ENCODE measurements around the gene MZT2A.
"Not testable (repeated sequence)": the region's sequence is repeated elsewhere in the genome, so short reads cannot be mapped to it uniquely, and the experiment has no call there.

MZT2A gene

DNA sequence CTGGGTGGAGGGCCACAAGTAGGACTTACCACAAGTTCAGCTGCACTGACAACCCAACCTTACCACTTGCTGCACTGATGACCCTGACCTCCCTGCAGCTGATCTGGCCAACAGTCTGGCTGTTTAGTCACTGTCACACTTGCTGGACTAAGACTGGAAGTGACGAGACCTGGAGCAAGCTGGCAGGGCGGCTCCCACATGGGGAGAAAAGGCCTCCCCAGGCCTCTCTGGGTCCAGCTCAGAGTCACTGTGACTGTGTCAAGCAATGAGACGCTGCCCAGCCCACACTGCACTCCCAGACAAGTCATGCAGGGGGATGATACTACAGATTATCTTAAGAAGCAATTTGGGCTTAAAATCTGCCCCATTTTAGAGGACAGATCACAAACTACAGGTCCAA, 21.3 kb downstream of the MZT2A start:
- H3K4me1 ChIP-seq (ENCODE audit: control extremely low read depth in 1 of 4, control insufficient read depth in 4 of 4, insufficient read depth in 4 of 4, low read length in 3 of 4); H3K9me3 ChIP-seq (ENCODE audit: control extremely low read depth in 1 of 5, control insufficient read depth in 4 of 5, insufficient read depth in 2 of 5, low read depth in 1 of 5, low read length in 4 of 5); H3K27ac ChIP-seq (ENCODE audit: insufficient read depth in 1 of 2, low read depth in 1 of 2, low read length in 2 of 2, poor library complexity in 1 of 2, severe bottlenecking in 2 of 2); DNase-seq; H3K27me3 ChIP-seq (replicated peaks in 2 of 5; ENCODE audit: control insufficient read depth in 4 of 5, insufficient read depth in 5 of 5, low read length in 4 of 5); CTCF ChIA-PET; H3K4me3 ChIP-seq (ENCODE audit: control insufficient read depth in 1 of 7, extremely low read depth in 1 of 7, insufficient read depth in 4 of 7, low read depth in 2 of 7, low read length in 6 of 7); POLR2A ChIA-PET; H3K36me3 ChIP-seq (ENCODE audit: control insufficient read depth in 4 of 4, insufficient read depth in 4 of 4, low read length in 3 of 4): not testable (repeated sequence)
- WGBS (ENCODE audit: insufficient coverage) = 100% methylated on average over 2 of the region's 3 CpGs

DNA sequence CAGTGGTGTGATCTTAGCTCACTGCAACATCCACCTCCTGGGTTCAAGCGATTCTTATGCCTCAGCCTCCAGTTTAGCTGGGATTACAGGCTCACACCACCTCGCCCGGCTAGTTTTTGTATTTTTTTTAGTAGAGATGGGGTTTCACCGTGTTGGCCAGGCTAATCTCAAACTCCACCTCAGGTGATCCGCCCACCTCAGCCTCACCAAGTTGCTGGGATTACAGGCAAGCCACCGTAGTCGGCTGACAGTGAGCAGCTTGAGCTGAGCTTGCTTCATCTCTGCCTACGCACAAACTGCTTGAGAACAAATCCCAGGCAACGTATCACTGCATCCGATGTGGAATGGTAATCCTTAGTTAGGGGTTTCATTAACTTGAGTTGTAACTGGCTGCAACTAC, 24.5 kb downstream of the MZT2A start:
- H3K4me1 ChIP-seq (ENCODE audit: control extremely low read depth in 1 of 4, control insufficient read depth in 4 of 4, insufficient read depth in 4 of 4, low read length in 3 of 4); H3K27ac ChIP-seq (ENCODE audit: insufficient read depth in 1 of 2, low read depth in 1 of 2, low read length in 2 of 2, poor library complexity in 1 of 2, severe bottlenecking in 2 of 2); CTCF ChIA-PET; DNase-seq; H3K36me3 ChIP-seq (ENCODE audit: control insufficient read depth in 4 of 4, insufficient read depth in 4 of 4, low read length in 3 of 4); H3K27me3 ChIP-seq (replicated peaks in 2 of 5; ENCODE audit: control insufficient read depth in 4 of 5, insufficient read depth in 5 of 5, low read length in 4 of 5); H3K4me3 ChIP-seq (ENCODE audit: control insufficient read depth in 1 of 7, extremely low read depth in 1 of 7, insufficient read depth in 4 of 7, low read depth in 2 of 7, low read length in 6 of 7); H3K9me3 ChIP-seq (ENCODE audit: control extremely low read depth in 1 of 5, control insufficient read depth in 4 of 5, insufficient read depth in 2 of 5, low read depth in 1 of 5, low read length in 4 of 5); POLR2A ChIA-PET: not testable (repeated sequence)
- WGBS (ENCODE audit: insufficient coverage) = 100% methylated on average over 1 of the region's 10 CpGs

DNA sequence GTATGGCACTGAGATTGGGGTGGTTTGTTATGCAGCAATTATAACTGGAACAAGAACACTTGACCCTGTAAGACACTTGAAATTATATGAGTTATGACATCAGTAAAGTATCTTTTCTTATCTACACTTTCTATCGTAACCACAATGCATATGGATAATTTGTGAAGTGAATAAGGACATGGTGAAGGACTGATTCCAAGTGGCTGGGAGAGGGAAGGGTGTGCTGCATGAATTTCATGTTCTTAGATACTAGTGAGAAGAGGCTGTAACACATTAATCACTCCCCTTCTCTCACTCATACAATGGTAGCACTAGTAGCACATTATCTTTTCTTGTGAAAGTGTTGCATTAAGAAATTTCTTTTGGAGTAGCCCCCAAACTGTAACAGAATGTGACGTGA, 37.3 kb downstream of the MZT2A start:
- POLR2A ChIA-PET; DNase-seq; H3K4me3 ChIP-seq (ENCODE audit: control insufficient read depth in 1 of 7, extremely low read depth in 1 of 7, insufficient read depth in 4 of 7, low read depth in 2 of 7, low read length in 6 of 7); CTCF ChIA-PET; H3K9me3 ChIP-seq (ENCODE audit: control extremely low read depth in 1 of 5, control insufficient read depth in 4 of 5, insufficient read depth in 2 of 5, low read depth in 1 of 5, low read length in 4 of 5); H3K27ac ChIP-seq (ENCODE audit: insufficient read depth in 1 of 2, low read depth in 1 of 2, low read length in 2 of 2, poor library complexity in 1 of 2, severe bottlenecking in 2 of 2); H3K36me3 ChIP-seq (ENCODE audit: control insufficient read depth in 4 of 4, insufficient read depth in 4 of 4, low read length in 3 of 4); H3K4me1 ChIP-seq (ENCODE audit: control extremely low read depth in 1 of 4, control insufficient read depth in 4 of 4, insufficient read depth in 4 of 4, low read length in 3 of 4): not testable (repeated sequence)
- no CpG with 5 or more reads among the region's 2 CpGs for WGBS (ENCODE audit: insufficient coverage)
- peaks cover 0 to 11% (median 2%) of the 10 kb centered on the region in 5 experiments for H3K27me3 ChIP-seq (replicated peaks in 2 of 5; ENCODE audit: control insufficient read depth in 4 of 5, insufficient read depth in 5 of 5, low read length in 4 of 5)

DNA sequence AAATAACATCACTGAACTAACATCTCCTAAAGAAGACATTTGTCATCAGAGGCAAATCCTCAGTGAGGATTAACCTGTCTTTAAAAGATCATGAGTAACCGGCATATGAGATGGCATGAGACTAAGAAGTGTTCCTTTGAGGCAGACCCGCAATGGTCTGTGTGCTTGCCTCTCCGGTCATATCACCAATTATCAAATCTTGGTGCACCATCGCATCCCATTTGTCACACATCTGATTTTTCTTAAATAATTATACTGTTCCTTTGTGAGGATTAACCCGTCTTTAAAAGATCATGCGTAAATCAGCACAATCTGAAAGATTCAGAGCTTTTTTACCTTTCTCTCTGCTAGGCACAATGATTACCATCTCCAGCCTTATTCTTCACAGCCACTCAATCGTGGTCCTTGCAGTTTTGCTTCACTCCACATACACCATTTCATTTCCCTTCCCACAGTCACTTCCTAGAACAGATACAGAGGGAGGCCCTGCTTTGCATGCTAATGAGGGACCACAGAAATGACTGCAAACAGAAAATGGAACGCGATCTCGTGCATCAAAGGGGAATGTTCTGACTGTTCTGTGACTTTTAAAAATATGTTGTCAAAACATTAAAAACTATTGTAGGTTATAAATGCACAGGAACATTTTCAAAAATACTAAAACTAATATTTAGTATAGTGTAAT, 40.8 kb downstream of the MZT2A start:
- H3K9me3 ChIP-seq (ENCODE audit: control extremely low read depth in 1 of 5, control insufficient read depth in 4 of 5, insufficient read depth in 2 of 5, low read depth in 1 of 5, low read length in 4 of 5); CTCF ChIA-PET; H3K27me3 ChIP-seq (replicated peaks in 2 of 5; ENCODE audit: control insufficient read depth in 4 of 5, insufficient read depth in 5 of 5, low read length in 4 of 5); H3K4me3 ChIP-seq (ENCODE audit: control insufficient read depth in 1 of 7, extremely low read depth in 1 of 7, insufficient read depth in 4 of 7, low read depth in 2 of 7, low read length in 6 of 7); H3K27ac ChIP-seq (ENCODE audit: insufficient read depth in 1 of 2, low read depth in 1 of 2, low read length in 2 of 2, poor library complexity in 1 of 2, severe bottlenecking in 2 of 2); H3K4me1 ChIP-seq (ENCODE audit: control extremely low read depth in 1 of 4, control insufficient read depth in 4 of 4, insufficient read depth in 4 of 4, low read length in 3 of 4); H3K36me3 ChIP-seq (ENCODE audit: control insufficient read depth in 4 of 4, insufficient read depth in 4 of 4, low read length in 3 of 4); POLR2A ChIA-PET; DNase-seq: not testable (repeated sequence)
- 89% methylated on average over 1 of the region's 10 CpGs for WGBS (ENCODE audit: insufficient coverage)

DNA sequence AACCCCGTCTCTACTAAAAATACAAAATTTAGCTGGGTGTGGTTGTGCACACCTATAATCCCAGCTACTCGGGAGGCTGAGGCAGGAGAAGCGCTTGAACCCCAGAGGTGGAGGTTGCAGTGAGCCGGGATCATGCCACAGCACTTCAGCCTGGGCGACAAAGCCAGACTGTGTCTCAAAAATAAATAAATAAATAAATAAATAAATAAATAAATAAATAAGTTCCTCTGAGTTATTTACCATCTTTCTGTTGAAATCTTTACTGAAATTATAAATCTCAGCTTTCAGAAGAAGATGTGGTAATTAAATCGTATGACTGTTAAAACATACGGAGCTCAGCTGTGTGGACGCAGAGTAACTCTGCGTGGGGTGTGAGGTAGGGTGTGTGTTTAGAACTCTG, 44.2 kb downstream of the MZT2A start:
- POLR2A ChIA-PET; H3K9me3 ChIP-seq (ENCODE audit: control extremely low read depth in 1 of 5, control insufficient read depth in 4 of 5, insufficient read depth in 2 of 5, low read depth in 1 of 5, low read length in 4 of 5); H3K27ac ChIP-seq (ENCODE audit: insufficient read depth in 1 of 2, low read depth in 1 of 2, low read length in 2 of 2, poor library complexity in 1 of 2, severe bottlenecking in 2 of 2): not testable (repeated sequence)

DNA sequence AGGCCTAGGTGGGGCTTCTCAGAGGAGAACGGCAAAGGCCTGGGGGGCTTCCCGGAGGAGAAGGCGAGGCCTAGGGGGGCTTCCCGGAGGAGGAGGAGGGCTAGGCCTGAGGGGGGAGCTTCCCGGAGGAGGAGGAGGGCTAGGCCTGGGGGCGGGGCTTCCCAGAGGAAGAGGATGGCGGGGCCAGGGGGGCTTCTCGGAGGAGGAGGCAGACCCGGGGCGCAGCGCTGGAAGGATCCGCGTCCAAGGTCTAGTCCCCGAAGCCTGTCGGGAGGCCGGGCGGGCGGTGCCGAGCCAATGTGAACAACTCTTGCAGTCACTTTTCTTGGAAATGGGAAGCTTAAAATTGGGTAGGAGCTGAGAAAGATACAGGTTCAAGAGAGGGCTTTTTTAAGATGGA, 46.3 kb downstream of the MZT2A start:
- CTCF ChIA-PET = no interaction called here
- DNase-seq = no peak
- POLR2A ChIA-PET = no interaction called here

More for the DNA sequence above, 44.2 kb downstream of the MZT2A start:
- H3K4me1 ChIP-seq (ENCODE audit: control extremely low read depth in 1 of 4, control insufficient read depth in 4 of 4, insufficient read depth in 4 of 4, low read length in 3 of 4); DNase-seq; H3K27me3 ChIP-seq (replicated peaks in 2 of 5; ENCODE audit: control insufficient read depth in 4 of 5, insufficient read depth in 5 of 5, low read length in 4 of 5); H3K4me3 ChIP-seq (ENCODE audit: control insufficient read depth in 1 of 7, extremely low read depth in 1 of 7, insufficient read depth in 4 of 7, low read depth in 2 of 7, low read length in 6 of 7); CTCF ChIA-PET; H3K36me3 ChIP-seq (ENCODE audit: control insufficient read depth in 4 of 4, insufficient read depth in 4 of 4, low read length in 3 of 4): not testable (repeated sequence)
- WGBS (ENCODE audit: insufficient coverage) = 100% methylated on average over 1 of the region's 9 CpGs

DNA sequence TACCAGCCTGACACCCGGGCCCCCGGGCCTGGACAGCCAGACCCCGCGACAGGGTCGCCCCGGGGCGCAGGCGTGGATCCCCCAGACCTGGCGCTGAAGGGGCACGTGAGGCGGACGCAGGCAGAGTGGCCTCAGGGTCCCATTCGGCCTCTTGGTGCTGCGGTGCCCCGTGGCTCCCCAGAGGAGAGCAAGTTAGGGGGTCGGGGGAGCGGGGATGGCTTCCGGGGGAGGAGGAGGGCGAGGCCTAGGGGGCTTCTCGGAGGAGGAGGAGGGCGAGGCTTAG, 46.7 kb downstream of the MZT2A start:
- CTCF ChIA-PET; H3K9me3 ChIP-seq (ENCODE audit: control extremely low read depth in 1 of 5, control insufficient read depth in 4 of 5, insufficient read depth in 2 of 5, low read depth in 1 of 5, low read length in 4 of 5); H3K36me3 ChIP-seq (ENCODE audit: control insufficient read depth in 4 of 4, insufficient read depth in 4 of 4, low read length in 3 of 4); H3K4me1 ChIP-seq (ENCODE audit: control extremely low read depth in 1 of 4, control insufficient read depth in 4 of 4, insufficient read depth in 4 of 4, low read length in 3 of 4); H3K4me3 ChIP-seq (ENCODE audit: control insufficient read depth in 1 of 7, extremely low read depth in 1 of 7, insufficient read depth in 4 of 7, low read depth in 2 of 7, low read length in 6 of 7); POLR2A ChIA-PET; DNase-seq; H3K27me3 ChIP-seq (replicated peaks in 2 of 5; ENCODE audit: control insufficient read depth in 4 of 5, insufficient read depth in 5 of 5, low read length in 4 of 5); H3K27ac ChIP-seq (ENCODE audit: insufficient read depth in 1 of 2, low read depth in 1 of 2, low read length in 2 of 2, poor library complexity in 1 of 2, severe bottlenecking in 2 of 2): not testable (repeated sequence)
- no CpG with 5 or more reads among the region's 21 CpGs for WGBS (ENCODE audit: insufficient coverage)

More for the DNA sequence above, 46.3 kb downstream of the MZT2A start:
- Histone ChIP-seq H3K4me3 (ENCODE audit: control insufficient read depth in 1 of 7, extremely low read depth in 1 of 7, insufficient read depth in 4 of 7, low read depth in 2 of 7, low read length in 6 of 7) (no peak overlapping the region), H3K4me1 (ENCODE audit: control extremely low read depth in 1 of 4, control insufficient read depth in 4 of 4, insufficient read depth in 4 of 4, low read length in 3 of 4) (no peaks in the 10 kb centered on the region), H3K9me3 (ENCODE audit: control extremely low read depth in 1 of 5, control insufficient read depth in 4 of 5, insufficient read depth in 2 of 5, low read depth in 1 of 5, low read length in 4 of 5) (no peaks in the 10 kb centered on the region), H3K27me3 (replicated peaks in 2 of 5; ENCODE audit: control insufficient read depth in 4 of 5, insufficient read depth in 5 of 5, low read length in 4 of 5) (no peaks in the 10 kb centered on the region), H3K27ac (ENCODE audit: insufficient read depth in 1 of 2, low read depth in 1 of 2, low read length in 2 of 2, poor library complexity in 1 of 2, severe bottlenecking in 2 of 2) (no peak overlapping the region), H3K36me3 (ENCODE audit: control insufficient read depth in 4 of 4, insufficient read depth in 4 of 4, low read length in 3 of 4) (no peaks in the 10 kb centered on the region)
- WGBS (ENCODE audit: insufficient coverage) = 98% methylated on average over 17 of the region's 19 CpGs

All from common myeloid progenitor, CD34-positive (primary cell).